Activated CD4-positive, alpha-beta T cell treated with anti-CD3 and anti-CD28 coated beads, Interleukin-2, amount 50 U/mL, for 4 hours (primary cell): ENCODE results near the gene FAM13A.

Source experiments
- DNase-seq, 2 experiments: peaks; one replicate each; pipeline ENCODE4 v3.0.0-alpha.2; 2020

The FAM13A gene

GRCh38 chr4:88807499-88807898 is 249.5 kb downstream of the FAM13A start:
- DNase-seq = no peak

DNA sequence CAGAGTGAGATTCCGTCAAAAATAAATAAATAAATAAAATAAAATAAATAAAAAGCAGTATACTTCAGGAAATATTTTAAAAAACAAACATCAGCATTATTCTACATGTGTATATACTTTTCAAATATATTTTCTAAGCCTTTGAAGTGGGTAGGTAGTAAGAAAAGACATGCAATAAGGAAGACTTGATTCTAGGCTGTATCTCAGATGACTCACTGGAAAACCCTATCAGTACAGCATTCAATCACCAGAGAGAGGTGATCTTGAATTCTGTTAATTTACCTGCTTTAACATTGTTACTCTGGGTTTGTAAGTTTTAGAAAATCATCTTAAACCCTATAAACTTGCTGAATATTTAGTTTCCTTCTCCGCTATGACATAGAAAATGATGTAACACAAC is 252.8 kb downstream of the FAM13A start:
- DNase-seq = no peak

DNA sequence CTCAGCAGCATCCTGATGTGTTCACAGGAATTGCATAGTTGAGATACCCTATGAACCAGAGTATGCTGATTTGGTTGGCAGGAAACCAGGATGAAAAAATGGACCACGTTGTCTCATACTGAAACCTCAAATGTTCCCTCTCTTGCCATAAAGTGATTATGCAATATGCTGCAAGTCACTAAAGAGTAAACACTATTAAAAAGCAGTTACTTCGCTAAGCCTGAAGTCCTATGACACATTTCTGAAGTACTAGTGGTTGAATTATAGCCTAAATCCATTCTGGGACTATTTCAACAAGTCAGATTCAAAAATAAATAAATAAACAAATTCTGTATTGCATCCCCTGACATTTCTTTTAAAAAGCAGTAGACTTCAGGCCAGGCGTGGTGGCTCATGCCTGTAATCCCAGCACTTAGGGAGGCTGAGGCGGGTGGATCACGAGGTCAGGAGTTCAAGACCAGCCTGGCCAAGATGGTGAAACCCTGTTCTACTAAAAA is 253.3 kb downstream of the FAM13A start:
- no peak for DNase-seq

DNA sequence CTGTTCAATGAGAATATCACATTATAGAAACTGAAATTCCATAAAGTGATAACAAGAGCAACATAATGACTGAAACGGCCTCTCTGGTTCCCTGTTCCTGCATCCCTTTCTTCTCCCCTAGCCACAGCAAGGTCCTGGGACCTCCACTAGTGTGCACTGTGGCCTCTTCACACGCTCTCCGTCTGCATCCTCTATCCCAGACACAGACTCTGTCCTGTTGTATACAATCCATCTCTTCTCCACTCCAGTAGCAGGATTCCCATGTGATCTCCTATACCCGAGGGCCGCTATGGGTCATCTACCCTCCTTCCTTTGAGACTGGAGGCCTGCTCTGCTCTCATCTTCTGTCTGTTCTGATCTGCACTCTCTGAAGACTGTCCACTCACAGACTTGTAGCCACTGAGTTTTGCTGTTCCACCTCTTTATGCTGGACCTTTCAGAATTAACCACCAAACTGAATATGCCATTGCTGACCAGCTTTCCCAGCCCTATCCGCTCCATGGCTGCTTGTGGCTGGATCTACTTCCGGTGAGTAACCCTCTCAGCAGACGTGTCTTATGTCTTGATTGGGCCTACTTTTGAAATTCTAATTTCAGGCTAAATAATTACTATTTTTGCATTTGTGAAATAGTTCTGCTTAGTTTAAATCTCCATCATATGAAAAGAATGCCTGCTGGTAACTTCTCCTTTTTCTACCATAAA is 254.2 kb downstream of the FAM13A start:
- DNase-seq = no peak

- no peak for DNase-seq
Observed at GRCh38 chr4:88802138-88802537, 254.8 kb downstream of the FAM13A start.

DNA sequence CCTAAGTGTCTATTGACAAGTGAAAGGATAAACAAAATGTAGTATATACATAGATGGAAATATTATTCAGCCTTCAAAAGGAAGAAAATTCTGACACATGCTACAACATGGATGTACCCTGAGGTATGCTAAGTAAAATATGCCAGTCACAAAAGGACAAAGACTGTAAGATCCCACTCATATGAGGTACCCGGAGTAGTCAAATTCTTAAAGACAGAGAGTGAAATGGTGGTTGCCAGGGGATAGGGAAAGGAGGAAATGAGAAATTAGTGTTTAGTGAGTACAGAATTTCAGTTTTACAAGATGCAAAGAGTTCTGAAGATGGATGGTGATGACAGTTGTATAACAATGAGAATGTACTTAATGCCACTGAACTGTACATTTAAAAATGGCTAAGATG is 257.1 kb downstream of the FAM13A start:
- no peak for DNase-seq

- no peak for DNase-seq
Observed at GRCh38 chr4:88797725-88798124, 259.3 kb downstream of the FAM13A start.

DNA sequence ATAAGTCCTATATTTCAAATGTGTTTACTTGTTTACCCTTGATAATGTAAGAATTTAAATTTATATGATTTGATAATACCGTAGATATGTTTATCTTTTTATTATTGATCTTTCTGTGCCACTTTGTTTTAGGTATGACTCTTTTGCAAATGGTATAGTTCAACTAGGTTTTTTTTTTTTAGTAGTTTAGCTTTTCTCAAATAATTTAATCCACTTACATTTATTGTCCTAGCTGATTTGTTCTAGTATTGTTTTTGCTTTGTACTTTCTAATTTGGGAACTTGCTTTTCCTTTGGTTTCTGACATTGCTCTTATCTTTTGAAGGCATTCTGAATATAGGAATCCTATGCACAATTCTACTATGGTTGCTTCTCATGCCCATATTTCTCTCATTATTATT is 260.4 kb downstream of the FAM13A start:
- no peak for DNase-seq

DNA sequence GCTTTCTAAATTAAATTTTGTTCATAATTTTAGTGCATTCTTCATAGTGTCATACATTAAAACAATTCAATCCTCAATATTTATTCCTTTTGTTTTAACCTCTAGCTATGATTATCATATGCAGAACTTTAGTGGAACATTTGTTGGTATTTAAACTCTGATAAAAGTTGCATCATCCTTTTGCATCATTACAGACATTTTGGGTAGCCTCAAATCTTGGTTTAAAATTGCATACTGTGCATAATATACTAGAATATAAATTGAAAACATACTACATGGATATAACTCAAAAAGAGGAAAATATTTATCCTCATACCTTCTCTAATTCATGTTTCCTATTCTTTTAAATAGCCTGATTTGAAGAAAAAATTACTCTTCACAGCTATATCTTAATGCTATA is 262.0 kb downstream of the FAM13A start:
- no peak for DNase-seq

GRCh38 chr4:88794087-88794690 is 262.8 kb downstream of the FAM13A start:
- DNase-seq = no peak

DNA sequence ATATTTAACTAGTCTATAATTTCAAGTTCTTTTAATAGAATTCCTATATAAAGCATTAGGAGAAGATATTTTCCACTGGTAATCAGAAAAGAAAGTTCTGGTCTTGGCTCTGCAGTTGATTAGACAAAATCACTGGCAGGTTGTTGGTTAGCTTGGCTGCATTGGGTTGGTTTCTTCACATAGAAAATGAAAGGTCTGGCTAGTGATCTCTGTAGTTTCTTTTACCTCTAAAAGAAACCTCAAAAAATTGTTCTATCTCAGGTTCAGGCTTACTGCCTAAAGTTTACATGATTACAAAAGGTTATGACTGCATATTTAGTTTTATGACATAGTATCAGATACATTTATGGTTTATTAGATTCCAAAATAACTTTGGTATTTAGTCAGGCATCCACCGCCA is 263.5 kb downstream of the FAM13A start:
- no peak for DNase-seq

DNA sequence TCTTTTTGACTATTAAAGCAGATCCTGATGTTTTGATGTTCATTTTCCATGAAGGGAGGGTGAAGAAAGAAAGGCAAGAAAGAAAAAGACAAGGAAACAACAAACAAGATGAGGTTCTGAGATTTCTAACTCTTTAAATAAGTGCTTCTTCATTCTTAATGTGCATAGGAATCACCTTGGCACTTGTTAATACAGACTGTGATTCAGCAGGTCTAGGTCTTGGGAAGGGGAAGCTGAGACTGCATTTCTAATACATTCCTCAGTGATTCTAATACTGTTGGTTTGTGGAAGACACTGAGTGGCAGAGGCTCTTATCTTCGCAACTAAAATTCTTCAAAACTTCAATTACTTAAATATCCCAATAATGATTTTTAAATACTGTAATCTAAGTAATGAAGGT is 264.2 kb downstream of the FAM13A start:
- no peak for DNase-seq

DNA sequence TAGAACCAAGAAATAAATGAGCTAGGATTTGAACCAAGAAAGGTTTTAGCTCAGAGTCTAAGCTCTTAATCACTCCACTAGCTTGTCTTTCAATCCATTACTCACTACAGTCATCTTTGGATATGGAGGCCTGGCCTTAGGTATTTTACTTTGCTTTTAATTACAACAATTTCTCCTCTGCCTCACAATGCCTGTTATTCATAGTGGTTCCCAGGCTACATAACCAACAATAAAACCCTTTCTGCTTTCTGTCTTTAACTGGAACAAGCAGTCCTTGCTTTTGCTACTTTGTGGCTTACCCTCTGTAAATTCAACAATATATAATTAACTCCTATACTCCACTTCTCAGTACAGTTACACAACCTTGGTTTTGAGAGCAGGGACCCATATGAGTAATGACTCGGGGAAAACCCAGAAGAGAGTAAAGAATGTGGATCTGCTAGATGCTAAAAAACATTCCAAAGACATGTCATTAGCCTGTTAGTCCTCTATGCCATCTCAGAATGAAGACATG is 264.7 kb downstream of the FAM13A start:
- no peak for DNase-seq

DNA sequence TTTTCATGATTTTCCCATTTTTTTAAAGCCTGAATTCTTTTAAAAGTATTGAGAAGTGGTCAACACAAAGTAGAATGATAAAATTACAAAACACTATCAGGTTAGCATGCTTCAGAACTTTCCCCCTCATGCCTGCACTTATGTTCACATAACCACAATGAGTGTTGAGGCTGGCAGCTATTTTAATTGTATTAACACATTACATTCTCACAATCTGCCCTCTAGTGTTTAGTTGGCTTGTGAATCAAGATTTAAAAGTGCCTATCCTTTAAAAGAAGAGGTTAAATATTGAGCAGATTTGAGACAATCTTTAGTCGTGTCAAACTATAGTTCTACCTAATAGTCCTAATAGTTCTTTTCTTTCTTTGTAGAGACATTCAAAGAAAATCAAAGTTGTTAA is 265.7 kb downstream of the FAM13A start:
- no peak for DNase-seq

GRCh38 chr4:88788895-88789294 is 268.1 kb downstream of the FAM13A start:
- DNase-seq = no peak

DNA sequence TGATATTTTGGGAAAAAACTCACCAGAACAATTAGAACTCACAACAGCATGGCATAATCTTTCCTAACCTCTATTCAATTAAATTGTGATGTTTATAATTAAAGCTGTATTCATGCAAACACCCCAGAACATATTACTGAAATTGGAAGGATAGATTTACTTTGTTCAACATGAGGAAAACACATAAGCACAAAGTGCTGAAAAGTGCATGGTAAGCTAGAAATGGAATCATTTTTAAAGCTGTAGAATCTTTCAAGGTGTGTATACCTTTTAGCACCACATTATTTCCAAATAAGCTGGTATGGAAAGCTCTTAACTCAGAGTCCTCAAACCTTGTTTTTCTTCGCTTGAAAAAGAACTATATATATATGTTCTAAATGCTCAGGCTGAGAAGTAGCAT is 268.6 kb downstream of the FAM13A start:
- DNase-seq = no peak

DNA sequence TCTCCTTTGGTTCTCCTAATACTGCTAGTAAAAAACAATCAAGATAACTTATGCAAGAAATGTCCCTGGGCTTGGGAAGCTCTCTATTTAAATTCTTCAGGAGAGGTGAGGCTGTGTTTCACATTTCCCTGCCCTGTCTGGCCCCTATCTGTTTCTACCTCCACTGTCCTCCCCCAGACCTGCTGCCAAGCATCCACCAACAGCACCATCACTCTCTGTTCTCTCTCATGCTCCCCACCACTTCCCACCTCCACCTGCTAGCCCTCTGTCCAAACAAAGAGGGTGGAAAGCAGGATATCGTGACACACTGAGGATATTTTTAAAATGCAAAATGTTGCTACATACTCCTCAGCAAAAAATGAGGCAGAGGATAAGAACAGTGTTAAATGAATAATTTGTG is 271.0 kb downstream of the FAM13A start:
- DNase-seq = no peak

DNA sequence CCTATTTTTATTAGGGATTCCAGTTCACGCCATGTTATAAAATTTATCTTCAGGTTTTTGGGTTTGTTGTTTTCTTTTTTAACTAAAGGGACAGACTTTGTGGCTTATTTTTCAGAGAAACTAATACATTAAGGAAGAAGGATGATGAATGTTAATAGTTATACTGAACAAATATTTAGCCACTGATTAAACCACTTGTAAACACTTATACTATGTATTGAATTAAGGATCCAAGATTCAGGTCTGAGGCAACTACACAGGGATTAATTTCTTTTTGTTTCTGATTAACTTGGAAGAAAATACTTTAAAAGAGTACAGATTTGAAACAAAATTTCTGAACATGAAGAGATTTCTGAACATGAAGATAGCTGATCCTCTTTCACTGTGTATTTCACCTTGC is 276.6 kb downstream of the FAM13A start:
- no peak for DNase-seq

DNA sequence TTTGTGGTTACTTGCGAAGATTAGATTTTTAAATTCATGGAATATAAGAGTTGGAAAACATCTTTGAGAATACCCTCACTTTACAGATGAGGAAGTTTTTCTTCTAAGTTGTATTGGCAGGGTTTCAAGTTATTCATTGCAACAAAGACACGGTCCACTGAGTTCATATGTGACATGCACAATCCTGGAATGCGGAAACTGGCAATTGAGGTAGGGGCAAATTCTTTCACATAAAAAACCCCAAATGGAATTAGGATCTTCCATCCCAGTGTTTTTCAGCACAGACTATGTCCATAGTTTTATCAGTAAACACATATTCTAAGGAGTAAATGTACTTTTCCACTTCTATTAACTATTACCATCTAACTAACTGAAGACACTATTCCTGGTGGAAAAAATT is 277.6 kb downstream of the FAM13A start:
- no peak for DNase-seq

GRCh38 chr4:88775529-88775928 is 281.5 kb downstream of the FAM13A start:
- no peak for DNase-seq

GRCh38 chr4:88775026-88775425 is 282.0 kb downstream of the FAM13A start:
- no peak for DNase-seq

DNA sequence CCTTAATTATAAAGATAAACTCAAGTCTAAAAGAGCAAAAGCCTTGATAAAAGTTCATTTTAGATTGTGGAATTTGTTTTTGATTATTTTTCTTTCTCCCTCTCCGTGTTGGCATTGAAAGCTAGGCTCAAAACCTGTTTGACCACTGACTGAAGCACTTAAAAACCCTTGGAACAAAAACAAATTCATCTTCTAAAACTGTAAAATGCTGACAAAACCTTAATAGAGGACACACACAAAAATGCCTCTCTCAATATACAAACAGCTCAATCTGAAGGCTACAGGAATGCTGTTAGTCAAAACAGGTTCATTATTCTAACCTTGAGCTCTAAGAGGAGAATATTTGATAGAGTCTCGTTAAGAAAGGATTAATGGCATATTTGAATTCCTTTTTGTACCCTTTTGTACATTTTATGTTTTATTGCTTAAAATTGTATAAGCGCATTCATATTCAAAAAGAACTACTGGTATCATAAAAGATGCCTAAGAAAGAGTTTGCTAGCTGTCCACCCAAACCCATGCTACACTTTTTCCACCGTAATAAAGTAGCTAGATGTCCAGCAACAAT is 285.0 kb downstream of the FAM13A start:
- no peak for DNase-seq

- no peak for DNase-seq
Observed at GRCh38 chr4:88765729-88766128, 291.3 kb downstream of the FAM13A start.

DNA sequence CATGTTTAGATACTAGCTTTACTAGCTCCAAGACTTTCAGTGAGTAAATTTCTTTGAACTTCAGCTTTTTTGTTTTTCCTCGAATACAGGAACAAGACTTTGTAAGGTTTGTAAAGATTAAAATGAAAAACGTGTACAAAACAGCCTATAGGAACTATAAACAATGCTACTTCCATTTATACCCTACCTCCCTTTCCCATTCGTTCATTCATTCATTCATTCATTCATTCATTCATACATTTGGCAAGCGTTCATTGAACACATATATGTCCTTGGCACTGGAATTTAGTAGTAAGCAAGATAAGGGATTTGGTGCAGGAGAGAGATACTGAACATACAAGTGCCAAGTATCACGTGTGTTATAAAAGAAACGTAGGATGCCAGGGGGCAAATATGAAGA is 293.9 kb downstream of the FAM13A start:
- DNase-seq = no peak
